Mesenchymal stem cell (in vitro differentiated cells and primary cell): ENCODE measurements around the gene TTYH3.

Experiments used
- DNase-seq: peaks from one replicate; pipeline ENCODE4 v3.0.0-alpha.2; 2013
- H2AFZ ChIP-seq: one replicate; pipeline ENCODE4 v1.6.1; 2013; ENCODE audit warnings: low read depth, mild to moderate bottlenecking, control low read depth, inconsistent platforms, low read length, moderate library complexity
- H2AK5ac ChIP-seq: 2 replicates; pipeline ENCODE4 v1.6.1; 2013; ENCODE audit warnings: low read length, moderate library complexity, mild to moderate bottlenecking, inconsistent platforms; ENCODE audit not compliant: severe bottlenecking
- H2BK120ac ChIP-seq: one replicate; pipeline ENCODE4 v1.6.1; 2013; ENCODE audit warnings: low read depth, mild to moderate bottlenecking, inconsistent platforms, low read length, moderate library complexity
- H2BK12ac ChIP-seq, 2 experiments: one replicate each; pipeline ENCODE4 v1.6.1; 2013; ENCODE audit warnings: inconsistent platforms in 2 of 2, low read length in 2 of 2, mild to moderate bottlenecking in 2 of 2, moderate library complexity in 2 of 2, control low read depth in 1 of 2
- H2BK15ac ChIP-seq: one replicate; pipeline ENCODE4 v1.6.1; 2013; ENCODE audit warnings: mild to moderate bottlenecking, low read depth, inconsistent platforms; ENCODE audit not compliant: poor library complexity, severe bottlenecking
- H2BK5ac ChIP-seq: 2 replicates; pipeline ENCODE4 v1.6.1; 2013; ENCODE audit warnings: low read depth, mild to moderate bottlenecking, low read length, control low read depth, inconsistent platforms; ENCODE audit not compliant: poor library complexity, severe bottlenecking
- H3K14ac ChIP-seq, 2 experiments: one replicate each; pipeline ENCODE4 v1.6.1; 2013; ENCODE audit warnings: inconsistent platforms in 2 of 2, low read length in 2 of 2, control low read depth in 1 of 2, mild to moderate bottlenecking in 1 of 2, moderate library complexity in 1 of 2
- H3K18ac ChIP-seq, 2 experiments: one replicate each; pipeline ENCODE4 v1.6.1; 2013; ENCODE audit warnings: inconsistent platforms in 2 of 2, low read length in 2 of 2, control low read depth in 1 of 2, low read depth in 1 of 2, mild to moderate bottlenecking in 1 of 2
- H3K23ac ChIP-seq, 2 experiments: one replicate each; pipeline ENCODE4 v1.6.1; 2013; ENCODE audit warnings: inconsistent platforms in 2 of 2, low read length in 2 of 2, mild to moderate bottlenecking in 2 of 2, moderate library complexity in 2 of 2, control low read depth in 1 of 2
- H3K27ac ChIP-seq: 2 replicates; pipeline ENCODE4 v1.5.1; 2013; ENCODE audit warnings: mild to moderate bottlenecking, moderate library complexity, low read length, control low read depth, inconsistent platforms; ENCODE audit not compliant: poor library complexity, severe bottlenecking
- H3K27me3 ChIP-seq, 2 experiments: 2 replicates each; pipeline versions ENCODE4 v1.6.1 to v1.7.0; 2013; ENCODE audit warnings: low read length in 2 of 2, mild to moderate bottlenecking in 2 of 2, moderate library complexity in 2 of 2, control low read depth in 1 of 2, inconsistent platforms in 1 of 2; ENCODE audit not compliant: control insufficient read depth in 1 of 2, insufficient read depth in 1 of 2
- H3K36me3 ChIP-seq, 2 experiments: 2 replicates each; pipeline versions ENCODE4 v1.6.1 to v1.7.0; 2013; ENCODE audit warnings: low read length in 2 of 2, control low read depth in 1 of 2, inconsistent platforms in 1 of 2, low read depth in 1 of 2, mild to moderate bottlenecking in 1 of 2; ENCODE audit not compliant: insufficient read depth in 2 of 2, control insufficient read depth in 1 of 2
- H3K4ac ChIP-seq, 2 experiments: one replicate each; pipeline ENCODE4 v1.6.1; 2013; ENCODE audit warnings: inconsistent platforms in 2 of 2, low read length in 2 of 2, mild to moderate bottlenecking in 2 of 2, moderate library complexity in 2 of 2, control low read depth in 1 of 2, low read depth in 1 of 2
- H3K4me1 ChIP-seq: 2 replicates; pipeline ENCODE4 v1.6.1; 2013; ENCODE audit warnings: low read depth, low read length, control low read depth; ENCODE audit not compliant: control insufficient read depth, insufficient read depth
- H3K4me2 ChIP-seq: 2 replicates; pipeline ENCODE4 v1.6.1; 2013; ENCODE audit warnings: low read length, mild to moderate bottlenecking, inconsistent platforms; ENCODE audit not compliant: poor library complexity, severe bottlenecking
- H3K4me3 ChIP-seq, 2 experiments: 2 replicates each; pipeline versions ENCODE4 v1.5.1 to v1.7.0; 2013; ENCODE audit warnings: low read length in 2 of 2, mild to moderate bottlenecking in 2 of 2, control low read depth in 1 of 2, low read depth in 1 of 2; ENCODE audit not compliant: insufficient read depth in 1 of 2
- H3K79me1 ChIP-seq: replicated peaks from 2 replicates; pipeline ENCODE4 v1.6.1; 2013; ENCODE audit warnings: mild to moderate bottlenecking, control low read depth, low read length, inconsistent platforms; ENCODE audit not compliant: poor library complexity, severe bottlenecking
- H3K9ac ChIP-seq: 2 replicates; pipeline ENCODE4 v1.7.0; 2013; ENCODE audit warnings: mild to moderate bottlenecking, low read length, moderate library complexity
- H3K9me3 ChIP-seq: 2 replicates; pipeline ENCODE4 v1.7.0; 2013; ENCODE audit warnings: mild to moderate bottlenecking, low read length; ENCODE audit not compliant: control insufficient read depth
- H4K8ac ChIP-seq: one replicate; pipeline ENCODE4 v1.6.1; 2013; ENCODE audit warnings: inconsistent platforms, mild to moderate bottlenecking, low read length, moderate library complexity
- H4K91ac ChIP-seq: one replicate; pipeline ENCODE4 v1.6.1; 2013; ENCODE audit warnings: mild to moderate bottlenecking, low read length, inconsistent platforms
- WGBS: methylation state at CpG from one replicate; pipeline ENCODE4 v1.1.7; 2013; ENCODE audit warnings: mixed read lengths; 5-methylcytosine and 5-hydroxymethylcytosine counted together

TTYH3 gene

DNA sequence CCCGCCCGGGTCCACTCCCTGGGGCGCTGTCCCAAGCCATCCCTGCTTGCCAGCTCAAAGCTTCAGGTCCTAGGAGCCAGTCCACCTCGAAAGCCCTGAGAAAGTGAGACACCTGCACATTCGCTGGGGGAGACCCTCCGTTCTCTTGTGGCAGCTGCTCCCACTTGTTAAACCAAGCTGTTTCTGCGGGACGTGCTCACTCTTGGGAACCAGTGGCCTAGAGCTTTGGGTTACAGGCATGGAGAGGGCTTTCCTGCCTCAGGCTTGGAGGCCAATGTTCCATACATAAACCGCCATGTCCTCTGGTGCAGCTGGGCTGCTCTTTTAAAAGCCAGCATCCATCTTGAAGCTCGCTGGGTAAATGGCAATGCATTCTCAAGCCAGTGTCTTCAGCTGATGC, 19.9 kb upstream of the TTYH3 start:
- H3K36me3 ChIP-seq: peaks cover 9 to 27% of the 10 kb centered on the region in 2 experiments
- H3K18ac ChIP-seq: no peak overlapping the region
- peak overlapping the region; percentile 25 for H4K91ac ChIP-seq
- peak overlapping the region in 1 of 2 experiments; percentile 18 for H2BK12ac ChIP-seq
- peaks cover 19% of the 10 kb centered on the region for H3K4me1 ChIP-seq
- H3K4me3 ChIP-seq: no peak overlapping the region
- no peak overlapping the region for H2AFZ ChIP-seq
- H4K8ac ChIP-seq: no peak overlapping the region
- H3K4ac ChIP-seq: no peak overlapping the region
- peaks cover 0 to 10% of the 10 kb centered on the region in 2 experiments for H3K27me3 ChIP-seq
- H3K4me2 ChIP-seq: no peak overlapping the region
- no peaks in the 10 kb centered on the region for H3K9me3 ChIP-seq
- H3K79me1 ChIP-seq: no peaks in the 10 kb centered on the region
- no peak overlapping the region for H3K9ac ChIP-seq
- no peak overlapping the region for H2BK5ac ChIP-seq
- H2BK15ac ChIP-seq: no peak overlapping the region
- H3K14ac ChIP-seq: no peak overlapping the region
- no peak overlapping the region for H3K23ac ChIP-seq
- H3K27ac ChIP-seq: no peak overlapping the region
- 96% methylated on average over 10 of the region's 10 CpGs for WGBS
- no peak overlapping the region for H2BK120ac ChIP-seq
- no peak for DNase-seq
- peak overlapping the region; percentile 41 for H2AK5ac ChIP-seq

DNA sequence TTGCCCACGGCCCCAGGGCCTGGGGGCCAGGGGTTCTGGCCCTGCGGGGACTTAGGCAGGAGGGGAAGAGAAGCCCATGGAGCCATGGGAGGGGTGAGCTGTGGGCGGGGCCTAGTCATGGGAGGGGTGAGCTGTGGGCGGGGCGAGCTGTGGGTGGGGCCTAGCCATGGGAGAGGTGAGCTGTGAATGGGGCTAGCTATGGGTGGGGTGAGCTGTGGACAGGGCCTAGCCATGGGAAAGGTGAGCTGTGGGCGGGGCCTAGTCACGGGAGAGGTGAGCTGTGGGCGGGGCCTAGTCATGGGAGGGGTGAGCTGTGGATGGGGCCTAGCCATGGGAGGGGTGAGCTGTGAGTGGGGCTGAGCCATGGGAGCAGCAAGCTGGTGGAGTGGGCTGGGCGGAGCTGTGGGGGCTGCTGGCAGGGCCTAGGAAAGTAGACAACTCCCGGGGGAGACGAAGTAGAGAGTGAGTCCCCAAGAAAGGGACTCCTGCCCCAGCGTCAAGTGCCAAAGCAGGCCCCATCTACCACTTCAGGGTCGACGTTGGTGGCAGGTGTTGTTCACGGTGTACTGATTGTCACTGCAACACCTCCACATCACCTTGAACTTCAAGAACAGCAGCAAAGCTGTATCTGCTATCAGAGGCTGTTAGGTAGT, 19.2 kb upstream of the TTYH3 start:
- Histone ChIP-seq H3K18ac (no peak overlapping the region), H3K27ac (no peak overlapping the region), H3K23ac (no peak overlapping the region), H3K4ac (no peak overlapping the region), H4K8ac (no peak overlapping the region), H3K79me1 (no peaks in the 10 kb centered on the region), H3K9me3 (no peaks in the 10 kb centered on the region), H3K4me2 (no peak overlapping the region), H2BK120ac (no peak overlapping the region), H3K14ac (no peak overlapping the region), H3K9ac (no peak overlapping the region), H3K4me3 (no peak overlapping the region), H2BK12ac (no peak overlapping the region), H2AFZ (no peak overlapping the region), H3K36me3 (peaks cover 9 to 27% of the 10 kb centered on the region in 2 experiments), H4K91ac (peak overlapping the region; percentile 45), H2BK5ac (no peak overlapping the region), H2BK15ac (no peak overlapping the region), H3K27me3 (peaks cover 0 to 13% of the 10 kb centered on the region in 2 experiments), H2AK5ac (no peak overlapping the region), H3K4me1 (peaks cover 19% of the 10 kb centered on the region)
- DNase-seq: no peak
- WGBS: 84% methylated on average over 15 of the region's 15 CpGs

DNA sequence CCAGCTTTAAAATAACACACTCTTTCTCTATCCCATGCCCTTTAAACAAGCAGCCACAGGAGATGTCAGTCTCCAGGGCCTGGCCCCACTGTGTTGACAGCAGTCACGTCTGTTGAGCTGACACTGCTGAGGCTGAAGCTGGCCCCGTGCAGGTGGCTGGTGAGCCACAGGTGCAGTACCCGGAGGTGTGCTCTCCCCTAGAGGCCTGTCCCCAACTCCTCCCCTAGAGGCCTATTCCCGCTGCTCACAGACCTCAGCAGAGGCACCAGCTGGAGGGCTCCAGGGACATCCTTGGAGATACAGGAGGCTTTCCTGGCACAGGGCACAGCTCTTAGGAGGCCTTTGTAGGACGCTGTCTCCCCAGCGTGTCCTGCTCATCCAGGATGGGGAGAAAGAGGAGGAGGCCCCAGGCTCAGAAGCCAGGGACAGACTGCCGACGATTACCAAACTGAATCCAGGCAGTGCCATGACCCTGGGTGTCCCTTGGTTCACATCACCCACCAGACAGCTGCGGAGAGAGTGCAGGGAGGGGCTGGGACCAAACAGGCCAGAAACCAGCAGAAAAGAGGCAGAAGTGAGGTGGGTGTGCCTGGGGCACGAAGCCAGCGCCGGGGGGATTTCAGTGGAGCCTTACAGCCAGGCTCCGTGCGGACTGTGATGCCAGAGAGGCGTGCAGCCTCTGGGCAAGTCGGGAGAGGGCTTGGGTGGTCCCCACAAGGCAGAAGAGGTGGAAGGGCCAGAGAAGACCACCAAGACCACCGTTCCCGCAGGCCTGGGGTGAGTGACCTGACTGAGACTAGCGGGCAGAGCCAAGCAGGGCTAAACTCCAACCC, 18.5 kb upstream of the TTYH3 start:
- Histone ChIP-seq H3K9me3 (no peaks in the 10 kb centered on the region), H3K18ac (no peak overlapping the region), H2BK120ac (no peak overlapping the region), H2AFZ (no peak overlapping the region), H3K4me2 (no peak overlapping the region), H3K36me3 (peaks cover 9 to 27% of the 10 kb centered on the region in 2 experiments), H3K9ac (peak overlapping the region; percentile 50), H3K14ac (no peak overlapping the region), H3K23ac (no peak overlapping the region), H3K4me1 (peaks cover 21% of the 10 kb centered on the region), H2BK12ac (no peak overlapping the region), H3K79me1 (no peaks in the 10 kb centered on the region), H2BK5ac (no peak overlapping the region), H3K4me3 (peak overlapping the region in 1 of 2 experiments; percentile 63), H4K8ac (no peak overlapping the region), H2BK15ac (no peak overlapping the region), H3K27ac (no peak overlapping the region), H3K27me3 (peaks cover 0 to 13% of the 10 kb centered on the region in 2 experiments), H3K4ac (no peak overlapping the region), H4K91ac (no peak overlapping the region), H2AK5ac (peak overlapping the region; percentile 34)
- DNase-seq: no peak
- 95% methylated on average over 19 of the region's 19 CpGs for whole genome bisulfite sequencing

DNA sequence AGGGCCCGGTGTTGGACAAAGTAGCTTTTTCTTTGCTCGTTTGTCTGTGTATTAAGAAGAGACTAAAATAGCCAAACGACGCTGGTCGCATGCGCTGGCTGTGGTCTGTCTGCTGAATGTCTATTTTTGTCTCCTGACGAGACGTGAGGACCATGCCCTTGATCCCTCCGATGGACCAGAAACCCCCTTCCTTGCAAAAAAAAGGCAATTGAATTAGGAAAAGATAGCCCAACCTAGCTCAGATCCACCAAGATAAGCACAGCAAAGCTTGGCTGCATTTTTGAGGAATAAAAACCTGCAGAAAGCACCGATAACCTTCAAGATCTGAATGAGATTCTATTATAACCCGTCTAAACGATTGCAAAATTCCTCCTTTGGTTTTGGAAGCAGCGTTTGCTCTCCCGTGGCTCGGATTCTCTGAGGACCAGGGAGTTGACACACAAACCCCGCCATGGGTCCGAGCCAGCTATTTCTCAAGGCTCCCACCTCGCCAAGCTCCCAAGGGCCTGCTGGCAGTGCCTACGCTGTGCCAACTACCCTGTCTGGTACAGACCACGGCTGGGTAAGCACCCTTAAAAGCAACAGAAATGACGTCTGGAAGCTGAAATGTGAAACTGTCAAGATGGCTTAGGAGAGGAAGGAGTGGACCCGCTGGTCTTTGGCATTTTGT, 17.7 kb upstream of the TTYH3 start:
- peak overlapping the region in 1 of 2 experiments; percentile 63 for H3K4me3 ChIP-seq
- no peak overlapping the region for H2BK5ac ChIP-seq
- 86% methylated on average over 21 of the region's 22 CpGs for WGBS
- no peak overlapping the region for H2AK5ac ChIP-seq
- no peaks in the 10 kb centered on the region for H3K9me3 ChIP-seq
- no peak overlapping the region for H2BK15ac ChIP-seq
- H3K9ac ChIP-seq: peak overlapping the region; percentile 50
- H2AFZ ChIP-seq: no peak overlapping the region
- no peak overlapping the region for H4K8ac ChIP-seq
- no peak overlapping the region for H2BK120ac ChIP-seq
- H3K18ac ChIP-seq: no peak overlapping the region
- H3K79me1 ChIP-seq: no peaks in the 10 kb centered on the region
- no peak overlapping the region for H2BK12ac ChIP-seq
- DNase-seq: no peak
- no peak overlapping the region for H4K91ac ChIP-seq
- H3K23ac ChIP-seq: no peak overlapping the region
- H3K27me3 ChIP-seq: peaks cover 0 to 13% of the 10 kb centered on the region in 2 experiments
- H3K4me1 ChIP-seq: peaks cover 27% of the 10 kb centered on the region
- no peak overlapping the region for H3K14ac ChIP-seq
- peaks cover 9 to 27% of the 10 kb centered on the region in 2 experiments for H3K36me3 ChIP-seq
- H3K4ac ChIP-seq: no peak overlapping the region
- no peak overlapping the region for H3K4me2 ChIP-seq
- no peak overlapping the region for H3K27ac ChIP-seq
